HEK293T (cell line): ENCODE data around the gene SVOP.

Experiments used
- CTCF ChIA-PET: fragments of 350-600 bp; formaldehyde crosslinking; extraction: SDS; loops from one replicate; lab custom pipeline; 2021; ENCODE audit warnings: antibody characterized with exemption, inconsistent platforms; lab: Yijun Ruan, JAX
- POLR2A ChIA-PET: fragments of 350-600 bp; formaldehyde crosslinking; extraction: SDS; loops from one replicate; lab custom pipeline; 2020; ENCODE audit warnings: antibody characterized with exemption, inconsistent platforms; lab: Yijun Ruan, JAX
- DNase-seq: peaks from one replicate; pipeline ENCODE4 v3.0.0; 2012; ENCODE audit warnings: mixed read lengths; ENCODE audit errors: extremely low spot score
- ARNT ChIP-seq: fragments of 450-650 bp; IDR thresholded peaks from 2 replicates; pipeline ENCODE4 v1.6.1; 2017; ENCODE audit warnings: mild to moderate bottlenecking
- BHLHE40 ChIP-seq: fragments of 450-650 bp; IDR thresholded peaks from 2 replicates; pipeline ENCODE4 v1.6.1; 2016; ENCODE audit warnings: mild to moderate bottlenecking, moderate library complexity, borderline replicate concordance
- CTBP1 ChIP-seq: fragments of 450-650 bp; IDR thresholded peaks from 2 replicates; pipeline ENCODE4 v1.6.1; 2016; ENCODE audit warnings: borderline replicate concordance
- ELF4 ChIP-seq: fragments of 450-650 bp; IDR thresholded peaks from 2 replicates; pipeline ENCODE4 v1.6.1; 2017; ENCODE audit warnings: antibody characterized with exemption
- FOXA1 ChIP-seq: fragments of 450-650 bp; IDR thresholded peaks from 2 replicates; pipeline ENCODE4 v1.6.1; 2016; ENCODE audit warnings: mild to moderate bottlenecking
- FOXK2 ChIP-seq: fragments of 450-650 bp; IDR thresholded peaks from 2 replicates; pipeline ENCODE4 v1.6.1; 2016; ENCODE audit warnings: mild to moderate bottlenecking
- FOXM1 ChIP-seq: fragments of 450-650 bp; IDR thresholded peaks from 2 replicates; pipeline ENCODE4 v1.6.1; 2017; ENCODE audit warnings: mild to moderate bottlenecking, borderline replicate concordance
- HDGF ChIP-seq: fragments of 450-650 bp; IDR thresholded peaks from 2 replicates; pipeline ENCODE4 v1.6.1; 2017; ENCODE audit warnings: antibody characterized with exemption, borderline replicate concordance
- L3MBTL2 ChIP-seq: fragments of 450-650 bp; conservative IDR thresholded peaks from 2 replicates; pipeline ENCODE4 v1.6.1; 2016; ENCODE audit warnings: mild to moderate bottlenecking
- LEF1 ChIP-seq: fragments of 450-650 bp; IDR thresholded peaks from 2 replicates; pipeline ENCODE4 v1.6.1; 2017; ENCODE audit warnings: mild to moderate bottlenecking, borderline replicate concordance
- NFRKB ChIP-seq: fragments of 450-650 bp; IDR thresholded peaks from 2 replicates; pipeline ENCODE4 v1.6.1; 2016; ENCODE audit warnings: mild to moderate bottlenecking, moderate library complexity
- SP1 ChIP-seq: fragments of 450-650 bp; IDR thresholded peaks from 2 replicates; pipeline ENCODE4 v1.6.1; 2017
- SUZ12 ChIP-seq: fragments of 450-650 bp; IDR thresholded peaks from 2 replicates; pipeline ENCODE4 v1.6.1; 2016; ENCODE audit warnings: mild to moderate bottlenecking
- TARDBP ChIP-seq: fragments of 450-650 bp; IDR thresholded peaks from 2 replicates; pipeline ENCODE4 v1.6.1; 2016
- ZNF384 ChIP-seq: fragments of 450-650 bp; IDR thresholded peaks from 2 replicates; pipeline ENCODE4 v1.6.1; 2016
- TF ChIP-seq, protein P1 (sequence below): fragments of 450-650 bp; IDR thresholded peaks from 2 replicates; pipeline ENCODE4 v1.6.1; 2016

SVOP gene

DNA sequence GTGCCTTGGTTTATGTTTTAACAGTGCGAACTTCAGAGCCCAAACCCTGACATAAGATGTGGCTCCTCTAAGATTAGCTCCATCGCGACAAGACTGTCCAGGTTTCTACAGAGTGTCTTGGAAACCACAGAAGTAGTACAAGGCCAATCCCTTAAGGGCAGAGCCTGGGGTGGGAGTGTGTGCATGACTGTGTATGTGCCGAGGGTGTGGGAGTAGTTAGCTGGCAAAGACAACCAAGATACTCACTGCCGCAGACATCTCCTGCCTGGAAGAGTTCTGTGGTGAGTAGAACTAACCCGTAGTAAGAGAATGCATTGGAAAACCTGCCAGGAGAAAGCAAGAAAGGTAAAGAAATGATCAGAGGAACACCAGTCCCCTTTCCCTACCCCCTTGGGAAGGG, 86.9 kb downstream of the SVOP start:
- ChIA-PET POLR2A (no interaction called here), CTCF (interaction anchor here (0.7 kb wide), 1 partner anchor 17 kb away, joined by 3 read pairs; no protein-coding TSS in a partner anchor)
- TF ChIP-seq FOXM1 (no peak), SUZ12 (no peak), TARDBP (no peak)
- DNase-seq = no peak

DNA sequence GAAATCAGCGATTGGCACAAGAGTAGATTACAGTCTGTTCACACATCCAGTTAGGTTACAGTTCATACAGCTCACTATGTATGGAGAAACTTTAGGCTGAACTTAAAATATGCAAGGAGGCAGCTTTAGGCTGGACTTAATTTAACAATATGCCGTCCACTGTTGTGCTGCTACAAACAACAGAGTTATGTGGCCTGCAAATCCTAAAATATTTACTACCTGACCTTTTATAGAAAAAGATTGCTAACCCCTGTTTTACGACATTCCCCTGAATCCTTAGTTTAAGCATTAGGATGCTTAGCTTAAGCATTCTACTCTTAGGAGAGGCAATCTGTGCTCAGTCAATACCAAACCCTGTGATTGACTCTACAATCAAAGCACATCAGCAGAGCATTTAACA, 90.1 kb downstream of the SVOP start:
- DNase-seq = no peak
- no peak for TF ChIP-seq L3MBTL2
- no peak for TF ChIP-seq FOXM1
- TF ChIP-seq SP1 = no peak
- no peak for TF ChIP-seq ZNF384
- CTCF ChIA-PET = interaction anchor here (1.3 kb wide), 1 partner anchor 20 kb away, joined by 4 read pairs; no protein-coding TSS in a partner anchor
- POLR2A ChIA-PET = no interaction called here

DNA sequence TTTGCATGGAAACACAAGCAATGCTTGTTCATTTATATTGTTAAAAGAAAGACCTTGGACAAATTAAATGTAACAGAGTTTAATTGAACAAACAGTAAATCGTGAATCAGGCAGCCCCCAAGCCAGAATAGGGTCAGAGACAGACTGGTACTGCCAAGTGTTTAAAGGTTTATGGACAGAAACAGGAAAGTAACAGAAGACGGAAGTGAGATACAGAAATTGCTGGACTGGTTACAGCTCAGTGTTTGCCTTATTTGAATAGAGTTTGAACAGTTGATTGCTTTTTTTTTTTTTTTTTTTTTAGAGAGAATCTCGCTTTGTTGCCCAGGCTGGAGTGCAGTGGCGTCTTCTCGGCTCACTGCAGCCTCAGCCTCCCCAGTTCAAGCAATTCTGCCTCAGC, 90.7 kb downstream of the SVOP start:
- DNase-seq = no peak
- ChIA-PET CTCF (interaction anchor here (1.3 kb wide), 1 partner anchor 20 kb away, joined by 4 read pairs; no protein-coding TSS in a partner anchor), POLR2A (no interaction called here)
- TF ChIP-seq, protein P1, sequence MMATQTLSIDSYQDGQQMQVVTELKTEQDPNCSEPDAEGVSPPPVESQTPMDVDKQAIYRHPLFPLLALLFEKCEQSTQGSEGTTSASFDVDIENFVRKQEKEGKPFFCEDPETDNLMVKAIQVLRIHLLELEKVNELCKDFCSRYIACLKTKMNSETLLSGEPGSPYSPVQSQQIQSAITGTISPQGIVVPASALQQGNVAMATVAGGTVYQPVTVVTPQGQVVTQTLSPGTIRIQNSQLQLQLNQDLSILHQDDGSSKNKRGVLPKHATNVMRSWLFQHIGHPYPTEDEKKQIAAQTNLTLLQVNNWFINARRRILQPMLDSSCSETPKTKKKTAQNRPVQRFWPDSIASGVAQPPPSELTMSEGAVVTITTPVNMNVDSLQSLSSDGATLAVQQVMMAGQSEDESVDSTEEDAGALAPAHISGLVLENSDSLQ = no peak
- TF ChIP-seq ARNT (no peak), LEF1 (no peak), SP1 (no peak), TARDBP (no peak), HDGF (no peak), NFRKB (no peak), FOXK2 (no peak), SUZ12 (no peak), ELF4 (no peak), CTBP1 (no peak), ZNF384 (no peak), FOXM1 (no peak), BHLHE40 (no peak), FOXA1 (no peak), L3MBTL2 (no peak)

DNA sequence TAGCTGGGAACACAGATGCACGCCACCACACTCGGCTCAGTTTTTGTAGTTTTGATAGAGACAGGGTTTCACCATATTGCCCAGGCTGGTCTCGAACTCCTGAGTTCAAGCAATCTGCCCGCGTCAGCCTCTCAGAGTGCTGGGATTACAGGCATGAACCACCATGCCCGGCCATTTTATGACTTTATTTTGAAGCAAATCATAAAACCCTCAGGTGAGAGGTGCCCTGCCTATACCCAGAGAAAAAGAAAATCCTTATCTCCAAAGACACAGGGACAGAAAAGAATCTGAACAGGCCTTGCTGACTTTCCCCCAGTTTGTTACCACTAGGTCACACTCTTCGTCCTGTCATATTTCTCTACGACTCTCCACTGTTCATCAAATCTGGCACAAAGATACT, 92.2 kb downstream of the SVOP start:
- ChIA-PET CTCF (no interaction called here), POLR2A (no interaction called here)
- DNase-seq = no peak
- TF ChIP-seq L3MBTL2 (no peak), HDGF (no peak), SP1 (no peak), ARNT (no peak), TARDBP (no peak), ZNF384 (no peak), NFRKB (no peak), BHLHE40 (no peak), ELF4 (no peak), FOXM1 (no peak), SUZ12 (no peak)
- TF ChIP-seq, protein P1 = no peak

DNA sequence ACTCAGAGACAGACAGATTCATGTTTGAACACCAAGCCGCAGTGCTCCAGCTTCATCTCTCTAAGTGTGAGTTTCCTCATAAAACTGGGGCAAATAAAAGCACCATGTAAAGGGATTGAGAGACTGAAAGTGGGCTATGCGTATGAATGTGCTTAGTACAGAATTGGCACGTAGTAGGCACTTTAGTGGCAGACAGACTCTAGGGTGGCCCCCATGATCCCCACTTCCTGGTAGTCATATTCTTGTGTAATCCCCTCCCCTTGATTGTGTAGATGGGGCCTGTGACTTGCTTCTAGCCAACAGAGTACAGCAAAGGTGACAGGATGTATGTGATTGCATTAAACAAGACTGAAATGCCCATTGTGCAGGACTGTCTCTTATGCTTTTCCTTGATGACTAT, 98.0 kb downstream of the SVOP start:
- POLR2A ChIA-PET = no interaction called here
- CTCF ChIA-PET = interaction anchor here (0.8 kb wide), 1 partner anchor 39 kb away, joined by 3 read pairs; no protein-coding TSS in a partner anchor
- DNase-seq = no peak
- TF ChIP-seq NFRKB (no peak), BHLHE40 (no peak)

DNA sequence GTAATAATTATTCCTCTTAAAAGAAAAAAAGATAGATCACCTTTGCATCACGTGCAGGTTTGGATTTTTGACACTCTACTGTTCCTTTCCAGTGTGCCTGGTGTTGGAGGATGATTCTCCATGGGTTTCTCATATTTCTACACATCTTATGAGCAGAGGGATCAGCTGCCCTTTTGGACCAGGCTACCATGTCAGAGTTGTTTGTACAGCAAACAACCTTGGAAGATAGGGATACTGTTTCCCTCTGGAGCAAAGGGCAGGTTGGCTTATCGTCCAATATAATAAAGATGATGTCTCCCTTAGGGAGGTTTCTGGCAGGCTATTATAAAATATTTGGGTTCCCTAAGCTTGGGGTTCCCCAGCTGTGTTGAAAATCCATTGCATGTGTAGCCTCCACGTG, 98.9 kb downstream of the SVOP start:
- DNase-seq = no peak
- TF ChIP-seq NFRKB (no peak), TARDBP (no peak), ELF4 (no peak), BHLHE40 (no peak), ZNF384 (no peak), HDGF (no peak), SP1 (no peak), CTBP1 (no peak), FOXM1 (no peak), FOXA1 (no peak), FOXK2 (no peak), LEF1 (no peak), SUZ12 (no peak), ARNT (no peak), L3MBTL2 (no peak)
- TF ChIP-seq, protein P1 = no peak
- POLR2A ChIA-PET = no interaction called here
- CTCF ChIA-PET = no interaction called here

DNA sequence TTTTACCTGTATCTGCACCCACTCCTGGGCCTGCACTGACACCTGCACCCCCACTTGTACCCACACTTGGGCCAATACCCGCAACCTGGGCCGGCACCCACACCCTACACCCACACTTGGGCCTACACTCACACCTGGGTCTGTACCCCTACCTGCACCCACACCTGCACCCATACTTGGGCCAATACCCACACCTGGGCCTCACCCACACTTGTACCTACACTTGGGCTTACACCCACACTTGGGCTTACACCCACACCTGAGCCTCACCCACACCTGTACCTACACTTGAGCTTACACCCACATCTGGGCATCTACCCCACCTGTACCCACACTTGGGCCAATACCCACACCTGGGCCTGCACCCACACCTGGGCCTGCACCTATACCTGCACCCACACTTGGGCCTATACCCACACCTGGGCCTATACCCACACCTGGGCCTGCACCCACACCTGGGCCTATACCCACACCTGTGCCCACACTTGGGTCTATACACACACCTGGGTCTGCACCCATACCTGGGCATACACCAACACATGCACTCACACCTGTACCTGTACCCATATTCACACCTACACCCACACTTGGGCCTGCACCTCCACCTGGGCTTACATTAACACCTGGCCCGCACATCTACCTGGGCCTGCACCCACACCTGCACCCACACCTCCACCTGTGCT, 101.8 kb downstream of the SVOP start:
- CTCF ChIA-PET = no interaction called here
- POLR2A ChIA-PET = no interaction called here
- TF ChIP-seq FOXM1 (no peak), ZNF384 (no peak), HDGF (no peak), SP1 (no peak), ELF4 (no peak), FOXA1 (no peak), BHLHE40 (no peak), L3MBTL2 (no peak), CTBP1 (no peak), SUZ12 (no peak)
- TF ChIP-seq, protein P1 = no peak
- DNase-seq = no peak
